Activated CD8-positive, alpha-beta memory T cell treated with anti-CD3 and anti-CD28 coated beads for 36 hours (primary cell): ENCODE results near the gene SMTNL2. TPM values are rescaled to one million over a fixed set of nuclear protein-coding genes. Genes with fewer than 3 reads are reported as not detected.

Experiments used
- total RNA-seq, 2 experiments: library from RNA; stranded (reverse); gene quantifications; one replicate each; pipeline ENCODE4 v1.2.3, GENCODE V29; 2021

SMTNL2 gene
- total RNA-seq, 2 experiments from 2014 or later: not detected

Other genes with a start within 250 kb of the SMTNL2 start
- 10 to 100 TPM; 64.1 to 69.5 TPM for gene UBE2G1, start 217.9 kb upstream of the SMTNL2 start, total RNA-seq
- 10 to 100 TPM; 17.8 to 20.5 TPM for gene SPNS3, start 150.6 kb upstream of the SMTNL2 start, total RNA-seq
- under 1 TPM; 0.42 to 0.61 TPM for gene SPNS2, start 85.6 kb upstream of the SMTNL2 start, total RNA-seq
- 100 to 1,000 TPM; 154 to 157 TPM for gene MYBBP1A, start 29.1 kb upstream of the SMTNL2 start, total RNA-seq
- not detected for gene GGT6, start 24.0 kb upstream of the SMTNL2 start, total RNA-seq
- gene ALOX15, start 57.1 kb downstream of the SMTNL2 start, total RNA-seq: not detected
- gene PELP1, start 119.6 kb downstream of the SMTNL2 start, total RNA-seq: 100 to 1,000 TPM; 118 to 119 TPM
- gene ARRB2, start 126.1 kb downstream of the SMTNL2 start, total RNA-seq: 100 to 1,000 TPM; 183 to 193 TPM
- 10 to 100 TPM; 22.1 to 22.9 TPM for gene MED11, start 146.9 kb downstream of the SMTNL2 start, total RNA-seq
- gene ZMYND15, start 155.3 kb downstream of the SMTNL2 start, total RNA-seq: not detected
- gene CXCL16, start 155.4 kb downstream of the SMTNL2 start, total RNA-seq: 1 to 10 TPM; 1.6 to 1.7 TPM
- not detected for gene TM4SF5, start 187.4 kb downstream of the SMTNL2 start, total RNA-seq
- under 1 TPM; 0.29 to 0.32 TPM for gene VMO1, start 201.8 kb downstream of the SMTNL2 start, total RNA-seq
- not detected for gene GLTPD2, start 204.4 kb downstream of the SMTNL2 start, total RNA-seq
- 100 to 1,000 TPM; 183 to 184 TPM for gene PSMB6, start 211.6 kb downstream of the SMTNL2 start, total RNA-seq
- gene PLD2, start 222.6 kb downstream of the SMTNL2 start, total RNA-seq: 10 to 100 TPM in 1 of 2 experiments, 1 to 10 TPM in 1; 10.0 to 12.6 TPM
- 10 to 100 TPM; 46.8 to 48.5 TPM for gene MINK1, start 248.8 kb downstream of the SMTNL2 start, total RNA-seq